T-helper 2 cell treated with Interferon-gamma antibody and Interleukin-4, amounts not matched to agents 5 μg/mL and 100 μg/mL, for 36 hours (primary cell): ENCODE results near the gene DOCK9.
"Not testable (repeated sequence)": the region's sequence is repeated elsewhere in the genome, so short reads cannot be mapped to it uniquely, and the experiment has no call there.

Source experiments
- DNase-seq: peaks from one replicate; pipeline ENCODE4 v3.0.0; 2021; ENCODE audit warnings: low spot score
- H3K27ac Mint-ChIP-seq: one replicate; pipeline ENCODE4 v1.8.0; 2021; ENCODE audit warnings: mild to moderate bottlenecking, mixed read lengths
- H3K27me3 Mint-ChIP-seq: one replicate; pipeline ENCODE4 v1.8.0; 2021; ENCODE audit warnings: low read depth, mixed read lengths
- H3K36me3 Mint-ChIP-seq: one replicate; pipeline ENCODE4 v1.8.0; 2021; ENCODE audit warnings: low read depth, mixed read lengths
- H3K4me1 Mint-ChIP-seq: one replicate; pipeline ENCODE4 v1.8.0; 2021; ENCODE audit warnings: low read depth, mixed read lengths
- H3K4me3 Mint-ChIP-seq: one replicate; pipeline ENCODE4 v1.8.0; 2022; ENCODE audit warnings: mild to moderate bottlenecking, moderate library complexity, mixed read lengths
- H3K9me3 Mint-ChIP-seq: one replicate; pipeline ENCODE4 v1.8.0; 2021; ENCODE audit warnings: mixed read lengths

The DOCK9 gene

GRCh38 chr13:98773921-98774320, 203.9 kb downstream of the DOCK9 start:
- H3K36me3 Mint-ChIP-seq: no peaks in the 10 kb centered on the region
- peaks cover 22% of the 10 kb centered on the region for H3K9me3 Mint-ChIP-seq
- H3K4me1 Mint-ChIP-seq: no peaks in the 10 kb centered on the region
- no peak overlapping the region for H3K4me3 Mint-ChIP-seq
- H3K27me3 Mint-ChIP-seq: peaks cover 4% of the 10 kb centered on the region
- no peak for DNase-seq
- H3K27ac Mint-ChIP-seq: no peak overlapping the region

GRCh38 chr13:98772794-98773452, 204.9 kb downstream of the DOCK9 start:
- Mint-ChIP-seq H3K27me3 (no peaks in the 10 kb centered on the region), H3K4me1 (no peaks in the 10 kb centered on the region), H3K36me3 (no peaks in the 10 kb centered on the region), H3K4me3 (no peak overlapping the region), H3K27ac (no peak overlapping the region), H3K9me3 (peaks cover 22% of the 10 kb centered on the region)
- DNase-seq: no peak

- peaks cover 22% of the 10 kb centered on the region for H3K9me3 Mint-ChIP-seq
- no peak for DNase-seq
- H3K4me3 Mint-ChIP-seq: no peak overlapping the region
- no peaks in the 10 kb centered on the region for H3K4me1 Mint-ChIP-seq
- no peaks in the 10 kb centered on the region for H3K36me3 Mint-ChIP-seq
- no peaks in the 10 kb centered on the region for H3K27me3 Mint-ChIP-seq
- H3K27ac Mint-ChIP-seq: no peak overlapping the region
Measured at GRCh38 chr13:98771838-98772611, 205.8 kb downstream of the DOCK9 start.

- Mint-ChIP-seq H3K4me1 (no peaks in the 10 kb centered on the region), H3K27me3 (peaks cover 4% of the 10 kb centered on the region), H3K27ac (no peak overlapping the region), H3K36me3 (no peaks in the 10 kb centered on the region), H3K4me3 (no peak overlapping the region), H3K9me3 (peaks cover 22% of the 10 kb centered on the region)
- no peak for DNase-seq
Measured at GRCh38 chr13:98769736-98770135, 208.1 kb downstream of the DOCK9 start.

GRCh38 chr13:98768522-98768921, 209.3 kb downstream of the DOCK9 start:
- Mint-ChIP-seq H3K4me1 (no peaks in the 10 kb centered on the region), H3K27me3 (peaks cover 4% of the 10 kb centered on the region), H3K9me3 (peaks cover 22% of the 10 kb centered on the region), H3K27ac (no peak overlapping the region), H3K36me3 (no peaks in the 10 kb centered on the region), H3K4me3 (no peak overlapping the region)
- no peak for DNase-seq

- no peak for DNase-seq
- Mint-ChIP-seq H3K4me3 (no peak overlapping the region), H3K4me1 (no peaks in the 10 kb centered on the region), H3K36me3 (no peaks in the 10 kb centered on the region), H3K9me3 (peaks cover 22% of the 10 kb centered on the region), H3K27ac (no peak overlapping the region), H3K27me3 (peaks cover 4% of the 10 kb centered on the region)
Measured at GRCh38 chr13:98766697-98767096, 211.2 kb downstream of the DOCK9 start.

GRCh38 chr13:98765996-98766519, 211.8 kb downstream of the DOCK9 start:
- DNase-seq: no peak
- Mint-ChIP-seq H3K36me3 (no peaks in the 10 kb centered on the region), H3K27me3 (peaks cover 4% of the 10 kb centered on the region), H3K27ac (no peak overlapping the region), H3K4me3 (no peak overlapping the region), H3K9me3 (peaks cover 17% of the 10 kb centered on the region), H3K4me1 (peaks cover 2% of the 10 kb centered on the region)

- H3K4me1 Mint-ChIP-seq: peaks cover 2% of the 10 kb centered on the region
- H3K4me3 Mint-ChIP-seq: peak overlapping the region; percentile 64
- peaks cover 8% of the 10 kb centered on the region for H3K9me3 Mint-ChIP-seq
- DNase-seq: no peak
- H3K27ac Mint-ChIP-seq: no peak overlapping the region
- H3K36me3 Mint-ChIP-seq: no peaks in the 10 kb centered on the region
- peaks cover 4% of the 10 kb centered on the region for H3K27me3 Mint-ChIP-seq
Measured at GRCh38 chr13:98761986-98762616, 215.8 kb downstream of the DOCK9 start.

- H3K27ac Mint-ChIP-seq: no peak overlapping the region
- peaks cover 2% of the 10 kb centered on the region for H3K4me1 Mint-ChIP-seq
- DNase-seq: no peak
- H3K36me3 Mint-ChIP-seq: no peaks in the 10 kb centered on the region
- H3K27me3 Mint-ChIP-seq: peaks cover 6% of the 10 kb centered on the region
- H3K4me3 Mint-ChIP-seq: peak overlapping the region; percentile 64
- peaks cover 8% of the 10 kb centered on the region for H3K9me3 Mint-ChIP-seq
Measured at GRCh38 chr13:98761126-98761985, 216.5 kb downstream of the DOCK9 start.

- no peak overlapping the region for H3K27ac Mint-ChIP-seq
- H3K27me3 Mint-ChIP-seq: peaks cover 40% of the 10 kb centered on the region
Measured at GRCh38 chr13:98755729-98756128, 222.1 kb downstream of the DOCK9 start.

GRCh38 chr13:98755116-98755515, 222.7 kb downstream of the DOCK9 start:
- Mint-ChIP-seq H3K4me1 (no peaks in the 10 kb centered on the region), H3K27ac (no peak overlapping the region), H3K9me3 (peaks cover 13% of the 10 kb centered on the region), H3K4me3 (no peak overlapping the region), H3K27me3 (peaks cover 46% of the 10 kb centered on the region), H3K36me3 (peaks cover 4% of the 10 kb centered on the region)
- no peak for DNase-seq

More at GRCh38 chr13:98755729-98756128, 222.1 kb downstream of the DOCK9 start:
- Mint-ChIP-seq H3K4me1 (no peaks in the 10 kb centered on the region), H3K4me3 (no peak overlapping the region), H3K36me3 (peaks cover 4% of the 10 kb centered on the region), H3K9me3 (peaks cover 19% of the 10 kb centered on the region)
- no peak for DNase-seq

- H3K36me3 Mint-ChIP-seq: not testable (repeated sequence)
- peaks cover 13% of the 10 kb centered on the region for H3K9me3 Mint-ChIP-seq
Measured at GRCh38 chr13:98754468-98754867, 223.4 kb downstream of the DOCK9 start.

GRCh38 chr13:98752467-98753290, 225.2 kb downstream of the DOCK9 start, which contains the start of gene SLC15A1:
Gene SLC15A1 (minus strand): TSS chr13:98752672. CDS start chr13:98752598, 74 bp downstream.
- no peak for DNase-seq
- peaks cover 13% of the 10 kb centered on the region for H3K9me3 Mint-ChIP-seq
- peaks cover 4% of the 10 kb centered on the region for H3K36me3 Mint-ChIP-seq
- no peak within 1 kb of the TSS for H3K4me3 Mint-ChIP-seq
- H3K4me1 Mint-ChIP-seq: no peaks in the 10 kb centered on the region
- H3K27me3 Mint-ChIP-seq: peaks cover 55% of the 10 kb centered on the region
- H3K27ac Mint-ChIP-seq: no peak within 1 kb of the TSS

More at GRCh38 chr13:98754468-98754867, 223.4 kb downstream of the DOCK9 start:
- peaks cover 51% of the 10 kb centered on the region for H3K27me3 Mint-ChIP-seq
- DNase-seq, H3K4me1 Mint-ChIP-seq, H3K4me3 Mint-ChIP-seq, H3K27ac Mint-ChIP-seq: not testable (repeated sequence)
